A172 (cell line): ENCODE measurements around the gene CXCR3. TPM values are rescaled to one million over a fixed set of nuclear protein-coding genes. Genes with fewer than 3 reads are reported as not detected.
"Not testable (repeated sequence)": the region's sequence is repeated elsewhere in the genome, so short reads cannot be mapped to it uniquely, and the experiment has no call there.

Experiments
- DNase-seq: peaks from one replicate; pipeline ENCODE4 v3.0.0-alpha.2; 2015; ENCODE audit warnings: low spot score
- total RNA-seq: library from RNA; depleted of rRNA; stranded (reverse); fragments of >200 nt; shearing (Covaris generic); gene quantifications from 2 replicates; pipeline ENCODE4 v1.2.3, GENCODE V29; 2014

Gene CXCR3
- total RNA-seq, 1 experiment from 2014 or later, result not detected

DNA sequence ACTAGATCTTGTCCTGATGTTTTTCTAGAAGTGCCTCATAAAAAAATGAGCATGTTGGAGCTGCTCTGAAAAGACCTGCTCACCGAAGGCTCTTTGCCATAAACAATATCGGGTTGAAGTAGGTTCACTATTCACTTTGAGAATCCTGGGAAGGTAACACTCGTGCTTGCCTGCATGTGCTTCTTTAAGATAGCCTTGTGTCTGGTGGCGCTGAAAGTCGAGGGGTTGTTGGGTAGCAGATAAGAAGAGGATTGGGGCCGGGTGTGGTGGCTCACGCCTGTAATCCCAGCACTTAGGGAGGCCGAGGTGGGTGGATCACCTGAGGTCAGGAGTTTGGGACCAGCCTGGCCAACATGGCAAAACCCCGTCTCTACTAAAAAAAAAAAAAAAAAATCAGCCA lies 6.6 kb downstream of the CXCR3 start:
- DNase-seq, result not testable (repeated sequence)

- no peak for DNase-seq
These were observed 9.1 kb downstream of the CXCR3 start for GRCh38 chrX:71609095-71609750.

- DNase-seq, result no peak
These were observed 10.8 kb downstream of the CXCR3 start for GRCh38 chrX:71607488-71607887.

DNA sequence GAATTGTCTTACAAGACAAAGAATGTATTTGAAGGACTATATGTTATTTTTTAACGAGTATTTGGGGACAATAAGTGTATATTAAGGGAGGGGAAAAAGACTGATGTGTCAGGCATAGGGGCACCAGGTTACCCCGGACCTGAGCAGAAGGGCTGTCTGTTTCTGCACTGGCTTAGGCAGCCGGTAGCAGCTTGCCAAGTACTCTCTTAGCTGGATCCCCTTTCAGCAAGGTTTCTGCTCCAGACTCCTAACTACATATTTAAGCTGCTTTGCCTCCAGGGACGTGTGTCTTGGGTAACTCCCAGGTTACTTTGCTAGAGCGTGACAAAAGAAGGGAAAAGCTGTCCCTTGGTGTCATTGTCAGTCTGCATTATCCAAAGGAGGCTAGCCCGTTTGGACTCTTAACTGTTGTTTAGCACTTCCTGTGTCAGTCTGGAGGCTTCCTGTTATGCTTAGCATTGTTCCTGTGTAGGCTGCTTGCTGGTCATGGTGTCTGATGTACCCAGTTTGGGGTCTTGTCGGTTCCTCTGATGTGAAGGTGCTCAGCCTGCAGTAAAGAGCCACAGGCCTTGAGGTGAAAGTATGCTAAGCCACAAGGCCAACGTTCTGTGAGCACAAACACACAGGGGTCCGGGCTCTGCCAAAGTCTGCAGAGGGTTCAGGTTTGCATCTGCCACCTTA lies 11.6 kb downstream of the CXCR3 start:
- DNase-seq, result no peak

DNA sequence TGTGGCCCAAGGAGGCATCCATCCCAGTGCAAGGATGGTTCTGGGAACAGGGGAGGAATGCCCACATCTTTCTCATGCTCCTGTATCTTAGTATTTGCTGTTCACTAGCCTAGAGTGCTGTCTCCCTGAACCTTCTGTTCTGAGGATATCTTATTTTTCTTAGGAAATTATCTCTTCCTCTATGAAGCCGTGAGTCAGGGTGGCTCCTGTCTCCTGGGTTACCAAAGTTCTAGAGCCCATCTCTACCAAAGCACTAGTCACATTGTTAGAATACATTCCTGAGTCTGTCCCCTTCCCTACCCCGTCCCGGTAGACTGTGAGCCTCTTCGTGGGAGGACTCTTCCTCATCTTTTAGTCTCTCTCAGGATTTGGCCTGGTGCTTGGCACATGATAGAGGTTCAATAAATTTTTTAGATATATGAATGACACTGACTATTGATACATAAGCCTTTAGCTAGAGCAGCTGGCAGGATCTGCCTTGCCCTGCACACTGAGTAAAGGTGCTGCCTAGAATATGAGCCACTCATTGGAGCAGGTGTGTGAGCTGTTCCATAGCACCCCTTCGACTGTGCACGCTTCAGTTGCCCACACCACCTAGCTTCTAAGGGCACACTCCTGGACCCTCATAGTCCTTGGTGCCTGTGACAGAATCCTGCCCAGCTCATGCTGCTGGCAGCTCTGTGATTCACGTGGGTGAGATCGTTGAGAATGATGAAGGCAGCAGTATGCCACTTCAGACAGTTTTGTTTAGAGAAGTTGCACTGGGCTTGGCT lies 13.3 kb downstream of the CXCR3 start:
- no peak for DNase-seq

- no peak for DNase-seq
These were observed 14.2 kb downstream of the CXCR3 start for GRCh38 chrX:71604141-71604540.

GRCh38 chrX:71603618-71604017 lies 14.7 kb downstream of the CXCR3 start:
- no peak for DNase-seq

- DNase-seq, result no peak
These were observed 18.3 kb downstream of the CXCR3 start for GRCh38 chrX:71599965-71600364.

DNA sequence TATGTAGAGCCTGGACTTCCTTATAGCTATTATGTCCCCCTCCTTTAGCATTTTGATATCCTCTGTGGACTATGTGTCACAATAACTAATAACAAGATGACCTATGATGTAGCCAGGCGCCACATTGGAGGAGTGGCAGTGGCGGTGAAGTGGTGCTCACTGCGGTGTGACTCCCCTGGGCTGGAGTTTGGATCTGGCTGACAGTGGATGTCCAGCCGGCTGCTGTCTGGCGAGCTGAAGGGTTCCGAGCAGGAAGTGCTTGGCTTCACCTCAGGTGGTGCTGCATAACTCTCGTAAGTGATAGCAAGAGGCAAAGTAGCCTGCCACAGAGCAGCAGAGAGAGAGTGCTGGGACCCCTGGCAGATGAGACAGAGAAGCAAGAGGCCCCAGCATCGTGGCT lies 25.1 kb downstream of the CXCR3 start:
- DNase-seq, result not testable (repeated sequence)

DNA sequence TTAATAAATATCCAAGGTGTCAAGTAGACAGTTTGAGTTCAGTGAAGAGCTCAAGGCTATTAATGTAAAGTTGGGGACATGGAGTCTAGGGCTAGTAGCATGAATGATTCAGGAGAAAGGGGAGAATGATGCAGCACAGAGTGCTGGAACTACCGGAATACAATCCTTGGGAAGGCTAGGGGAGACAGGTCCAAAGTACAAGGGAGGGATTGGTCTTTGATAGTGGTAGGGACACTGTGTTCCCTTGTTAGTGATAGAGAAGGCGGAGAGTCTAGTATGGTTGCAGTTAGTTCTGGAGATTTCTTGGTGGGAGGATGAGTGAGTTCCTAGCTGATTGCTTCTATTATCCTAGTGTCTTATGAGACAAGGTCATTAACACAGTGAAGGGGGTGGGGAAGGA lies 31.4 kb downstream of the CXCR3 start:
- no peak for DNase-seq

DNA sequence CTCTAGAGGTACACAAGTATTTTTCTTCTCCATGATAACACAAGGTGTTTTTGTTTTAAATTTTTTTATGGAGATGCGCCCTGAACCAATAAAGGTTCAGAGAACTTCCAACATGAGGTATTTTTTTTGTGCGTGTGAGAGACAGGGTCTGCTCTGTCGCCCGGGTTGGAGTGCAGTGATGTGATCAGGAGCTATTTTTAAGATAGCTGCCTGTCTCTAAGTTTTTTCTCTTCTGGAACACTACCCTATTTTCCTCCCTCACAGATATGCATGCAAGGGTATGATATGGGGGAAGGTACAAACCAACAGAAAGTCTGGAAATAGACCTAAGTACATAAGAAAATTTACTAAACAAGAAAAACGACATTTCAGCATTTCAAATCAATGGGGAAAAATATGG lies 37.1 kb downstream of the CXCR3 start:
- DNase-seq, result no peak

GRCh38 chrX:71579990-71580380 lies 38.3 kb downstream of the CXCR3 start:
- DNase-seq, result no peak

DNA sequence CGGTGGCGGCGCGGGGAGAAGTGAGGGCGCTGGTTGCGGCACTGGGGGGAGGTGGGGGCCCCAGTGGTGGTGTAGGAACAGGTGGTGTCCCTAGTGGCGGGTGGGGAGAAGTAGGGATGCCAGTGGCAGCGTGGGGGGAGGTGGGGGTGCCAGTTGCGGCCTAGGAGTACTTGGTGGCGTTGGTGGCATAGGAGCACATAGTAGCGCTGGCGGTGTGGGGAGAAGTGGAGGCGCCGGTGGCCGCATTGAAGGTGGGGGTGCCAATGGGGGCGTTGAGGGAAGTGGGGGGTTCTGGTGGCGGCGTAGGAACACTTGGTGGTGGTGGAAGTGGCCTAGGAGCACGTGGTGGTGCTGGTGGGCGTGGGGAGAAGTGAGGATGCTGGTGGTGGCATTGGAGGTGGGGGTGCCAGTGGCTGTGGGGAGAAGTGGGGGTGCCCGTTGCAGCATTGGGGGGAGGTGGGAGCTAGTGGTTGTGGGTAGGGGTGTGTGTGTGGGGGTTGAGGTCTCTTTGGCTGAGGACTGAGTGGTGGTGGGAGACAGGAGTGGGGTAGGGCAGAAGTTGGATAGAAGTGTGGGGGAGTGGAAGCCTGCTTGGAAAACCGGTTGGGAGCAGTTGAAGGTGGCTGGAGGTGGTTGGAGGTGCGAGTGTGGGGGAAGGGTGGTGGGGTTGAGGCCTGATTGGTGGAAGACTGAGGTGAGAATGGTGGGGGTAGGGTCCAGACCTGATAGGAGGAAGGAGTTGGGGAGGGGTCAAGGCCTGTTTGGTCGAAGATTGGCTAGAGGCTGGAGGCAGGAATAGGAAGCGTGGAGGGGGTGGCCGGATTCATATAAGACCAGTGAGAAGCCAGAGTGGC lies 38.9 kb downstream of the CXCR3 start:
- DNase-seq, result no peak

DNA sequence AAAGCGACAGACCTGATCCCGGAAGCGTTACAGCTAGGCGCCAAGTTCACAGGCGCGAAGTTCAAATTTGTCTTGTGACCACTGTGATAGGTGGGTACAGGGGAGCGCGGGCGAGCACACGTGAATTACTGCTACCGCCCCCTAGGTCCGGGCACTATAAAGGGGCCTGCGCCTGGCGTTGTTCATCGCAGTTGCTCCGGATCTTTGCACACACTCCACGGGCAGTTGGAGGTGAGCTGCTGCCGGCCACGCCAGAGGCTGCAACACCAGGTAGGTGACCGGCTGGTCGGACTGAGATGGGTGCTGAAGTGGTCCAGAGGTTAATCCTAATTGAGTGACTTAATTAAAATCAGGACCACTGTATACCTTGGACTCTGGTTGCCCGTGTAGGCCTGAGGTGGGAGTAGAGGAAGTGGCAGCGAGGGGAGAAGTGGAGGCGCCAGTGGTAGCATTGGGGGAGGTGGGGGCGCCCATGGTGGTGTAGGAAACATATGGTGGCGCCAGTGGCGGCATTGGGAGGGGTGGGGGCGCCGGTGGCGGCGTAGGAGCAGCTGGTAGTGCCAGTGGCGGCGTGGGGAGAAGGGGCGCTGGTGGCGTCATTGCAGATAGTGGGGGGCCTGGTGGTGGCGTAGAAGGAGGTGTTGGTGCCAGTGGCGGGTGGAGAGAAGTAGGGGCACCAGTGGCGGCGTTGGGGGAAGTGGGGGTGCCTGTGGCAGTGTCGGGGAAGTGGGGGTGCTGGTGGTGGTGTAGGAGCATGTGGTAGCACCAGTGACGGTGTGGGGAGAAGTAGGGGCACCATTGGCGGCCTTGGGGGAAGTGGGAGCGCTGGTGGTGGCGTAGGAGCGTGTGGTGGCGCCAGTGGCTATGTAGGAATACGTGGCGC lies 39.8 kb downstream of the CXCR3 start, which contains the start of gene GCNA:
Gene GCNA (plus strand): TSS at position 185 of the 883 bp plus-strand sequence. CDS start 2,385 bp downstream, outside the sequence.
- no peak for DNase-seq

- no peak for DNase-seq
These were observed 40.6 kb downstream of the CXCR3 start for GRCh38 chrX:71577682-71578081.

DNA sequence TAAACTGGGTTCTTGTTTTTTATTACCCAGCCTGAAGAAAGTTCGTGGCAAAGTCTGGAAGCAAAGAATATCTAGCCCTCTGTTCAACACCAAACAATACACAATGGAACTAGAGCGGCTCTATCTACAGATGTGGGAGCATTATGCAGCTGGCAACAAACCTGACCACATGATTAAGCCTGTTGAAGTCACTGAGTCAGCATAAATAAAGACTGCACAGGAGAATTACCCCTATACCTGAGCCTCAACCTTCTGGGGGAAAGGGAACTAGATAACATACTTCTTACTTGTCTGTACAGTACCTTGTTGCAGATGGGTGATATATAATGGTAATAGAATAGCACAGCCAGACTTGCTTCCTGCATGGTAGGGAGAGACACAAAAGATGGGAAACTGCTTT lies 44.7 kb downstream of the CXCR3 start:
- DNase-seq, result no peak

DNA sequence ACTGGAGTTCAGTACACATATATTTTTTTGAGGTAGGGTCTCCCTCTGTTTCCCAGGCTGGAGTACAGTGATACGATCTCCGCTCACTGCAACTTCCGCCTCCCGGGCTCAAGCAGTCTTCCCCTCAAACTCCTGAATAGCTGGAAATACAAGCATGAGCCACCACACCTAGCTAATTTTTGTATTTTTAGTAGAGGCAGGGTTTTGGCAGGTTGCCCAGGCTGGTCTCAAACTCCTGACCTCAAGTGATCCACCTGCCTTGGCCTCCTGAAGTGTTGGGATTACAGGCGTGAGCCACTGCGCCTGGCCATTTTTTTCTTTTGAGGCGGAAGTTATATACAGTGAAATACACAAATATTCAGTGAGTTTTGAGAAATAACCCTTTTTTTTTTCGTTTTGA lies 46.9 kb downstream of the CXCR3 start:
- DNase-seq, result not testable (repeated sequence)
